Stomach smooth muscle (tissue), 2 donors: Measurements from ENCODE around the gene MYOG.

Experiments used
- H3K27ac ChIP-seq: one replicate; pipeline ENCODE4 v1.7.0; 2013; ENCODE audit warnings: mild to moderate bottlenecking, low read length, inconsistent platforms
- H3K27me3 ChIP-seq, 2 donors: one replicate each; pipeline ENCODE4 v1.7.0; 2013; ENCODE audit warnings: low read length in 2 of 2; ENCODE audit not compliant: insufficient read depth in 2 of 2, control insufficient read depth in 1 of 2
- H3K36me3 ChIP-seq, 2 donors: one replicate each; pipeline ENCODE4 v1.7.0; 2013; ENCODE audit warnings: low read length in 2 of 2; ENCODE audit not compliant: control insufficient read depth in 2 of 2, insufficient read depth in 2 of 2
- H3K4me1 ChIP-seq: one replicate; pipeline ENCODE4 v1.7.0; 2013; ENCODE audit warnings: low read length; ENCODE audit not compliant: control insufficient read depth, insufficient read depth
- H3K4me3 ChIP-seq, 2 donors: one replicate each; pipeline ENCODE4 v1.7.0; 2013; ENCODE audit warnings: low read length in 2 of 2
- H3K9ac ChIP-seq, 2 donors: one replicate each; pipeline ENCODE4 v1.7.0; 2013; ENCODE audit warnings: low read length in 2 of 2, mild to moderate bottlenecking in 1 of 2
- H3K9me3 ChIP-seq, 2 donors: one replicate each; pipeline ENCODE4 v1.7.0; 2013; ENCODE audit warnings: low read length in 2 of 2; ENCODE audit not compliant: control insufficient read depth in 2 of 2
- donor health status: healthy.
- donor health status: Pancreatic carcinoma.

The MYOG gene

DNA sequence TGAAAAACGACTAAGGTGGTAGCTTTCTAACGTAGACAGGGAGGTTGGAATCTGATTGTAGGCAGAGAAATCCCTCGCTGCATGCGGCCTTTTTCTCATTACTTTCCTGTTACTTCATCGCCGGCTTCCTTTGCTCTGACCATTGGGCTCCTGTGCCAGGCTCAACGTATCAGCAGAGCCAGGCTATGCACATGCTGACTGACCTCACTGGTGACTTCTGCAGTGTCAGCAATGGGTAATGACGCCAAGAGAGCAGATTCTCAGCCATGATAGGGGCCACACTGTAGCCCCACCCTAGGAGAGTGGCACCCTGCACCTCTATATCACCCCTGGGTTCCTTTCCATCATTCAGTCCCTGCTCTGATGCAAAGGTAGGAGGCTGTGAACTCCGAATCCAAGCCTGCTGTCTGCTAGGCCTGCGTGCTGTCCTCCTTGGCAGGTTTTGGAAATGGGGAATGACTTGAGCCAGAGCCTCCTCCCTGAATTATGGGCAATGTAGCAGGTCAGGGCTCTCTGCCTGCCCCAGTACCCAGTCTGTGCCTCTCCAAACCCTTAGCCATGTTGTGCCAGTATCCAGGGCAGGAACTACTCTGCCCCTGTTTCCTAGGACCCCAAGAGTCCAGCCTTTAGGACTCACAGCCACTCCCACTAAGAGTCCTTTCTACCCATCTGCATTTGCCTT is 48.2 kb downstream of the MYOG start:
- Histone ChIP-seq H3K27ac (peak overlapping the region; percentile 67), H3K9me3 (no peaks in the 10 kb centered on the region), H3K27me3 (peaks cover 0 to 2% of the 10 kb centered on the region in 2 donors), H3K4me3 (no peak overlapping the region), H3K4me1 (peaks cover 26% of the 10 kb centered on the region), H3K36me3 (no peaks in the 10 kb centered on the region), H3K9ac (peak overlapping the region in 1 of 2 donors; percentile 21)

DNA sequence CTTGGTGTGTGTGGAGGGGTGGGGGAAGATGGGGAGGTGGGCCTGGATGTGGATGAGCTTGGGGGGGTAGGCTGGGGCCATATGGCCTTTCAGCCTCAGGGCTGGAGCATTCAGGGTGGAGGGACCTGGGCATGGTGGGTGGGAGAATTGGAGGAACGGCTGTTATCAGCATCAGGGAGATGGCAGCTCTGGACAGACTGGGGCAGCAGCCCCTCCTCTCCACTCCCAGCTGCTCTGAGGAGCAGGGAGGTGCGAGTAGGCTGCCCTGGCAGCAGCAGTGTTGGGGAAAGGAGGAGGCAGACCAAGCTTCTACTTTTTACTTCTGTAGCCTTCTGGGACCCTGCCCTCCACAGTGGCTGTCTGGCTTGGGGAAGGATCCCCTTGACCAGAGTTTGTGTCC is 49.3 kb downstream of the MYOG start:
- H3K9ac ChIP-seq, result no peak overlapping the region
- peaks cover 26% of the 10 kb centered on the region for H3K4me1 ChIP-seq
- no peaks in the 10 kb centered on the region for H3K36me3 ChIP-seq
- H3K9me3 ChIP-seq, result no peaks in the 10 kb centered on the region
- no peak overlapping the region for H3K27ac ChIP-seq
- no peak overlapping the region for H3K4me3 ChIP-seq
- H3K27me3 ChIP-seq, result peaks cover 0 to under 1% of the 10 kb centered on the region in 2 donors

DNA sequence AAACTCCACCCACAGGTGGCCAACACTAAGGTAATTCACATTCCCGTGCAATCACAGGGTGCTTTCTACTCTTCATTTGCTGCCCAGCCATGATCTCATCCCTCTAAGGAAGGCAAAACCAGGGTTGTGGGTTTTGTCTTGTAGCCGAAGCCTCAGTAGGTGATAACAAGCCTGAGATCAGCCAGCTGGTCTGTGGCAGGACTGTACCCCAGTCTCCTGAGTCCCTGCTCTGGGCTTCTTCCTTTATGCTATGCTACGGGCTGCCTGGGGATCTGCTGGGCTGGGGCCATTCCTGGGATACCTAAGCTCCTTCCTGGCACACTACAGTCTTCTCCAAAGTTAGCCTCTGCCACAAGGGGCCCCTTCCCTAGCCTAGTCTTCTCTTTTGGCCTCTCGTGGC is 49.7 kb downstream of the MYOG start:
- H3K4me3 ChIP-seq, result no peak overlapping the region
- H3K9me3 ChIP-seq, result no peaks in the 10 kb centered on the region
- no peaks in the 10 kb centered on the region for H3K27me3 ChIP-seq
- peaks cover 26% of the 10 kb centered on the region for H3K4me1 ChIP-seq
- H3K36me3 ChIP-seq, result no peaks in the 10 kb centered on the region
- no peak overlapping the region for H3K27ac ChIP-seq
- no peak overlapping the region for H3K9ac ChIP-seq

DNA sequence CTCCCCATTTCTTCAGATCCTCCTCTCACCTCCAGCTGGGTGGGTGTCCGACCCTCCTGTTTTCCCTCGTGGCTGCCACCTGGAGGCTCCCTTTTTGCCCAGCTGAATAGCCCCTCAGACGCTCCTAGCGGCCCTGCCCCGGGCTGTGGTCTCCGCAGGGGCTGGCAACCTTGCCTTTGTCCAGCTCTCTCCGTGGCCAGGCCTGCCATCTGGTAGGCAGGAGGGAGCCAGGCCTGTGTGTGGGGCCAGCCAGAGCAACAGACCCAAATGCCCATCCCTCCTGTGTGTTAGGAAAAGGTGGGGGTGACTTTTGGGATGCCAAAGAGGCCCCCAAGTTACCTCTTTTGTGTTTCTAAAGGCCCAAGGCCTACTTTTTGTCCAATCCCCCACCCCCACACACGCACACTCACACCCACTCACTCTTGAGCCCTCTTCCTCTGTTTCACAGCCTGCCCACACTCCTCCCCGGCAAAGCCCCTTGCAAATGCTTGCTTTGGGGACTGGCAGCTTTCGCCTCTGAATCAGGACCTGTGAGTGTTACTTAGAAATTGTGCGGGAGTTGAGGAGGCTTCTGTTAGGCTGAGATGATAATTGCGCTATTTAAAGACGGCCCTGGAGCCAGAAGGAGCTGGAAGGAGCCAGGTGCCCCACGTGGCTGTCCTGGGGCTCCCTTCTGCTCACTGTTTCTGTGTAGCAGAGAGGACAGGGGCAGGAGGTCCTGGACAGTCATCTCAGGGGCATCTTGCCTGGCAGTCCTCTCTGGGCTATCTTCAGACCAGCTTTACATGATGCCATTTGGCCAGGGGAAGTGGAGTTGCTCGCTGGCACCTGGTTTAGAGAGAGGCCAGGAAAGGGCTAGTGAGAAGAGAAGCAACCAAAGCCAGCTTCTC is 50.5 kb downstream of the MYOG start:
- Histone ChIP-seq H3K4me3 (no peak overlapping the region), H3K27me3 (no peaks in the 10 kb centered on the region), H3K9ac (no peak overlapping the region), H3K9me3 (no peaks in the 10 kb centered on the region), H3K4me1 (peaks cover 26% of the 10 kb centered on the region), H3K27ac (no peak overlapping the region), H3K36me3 (no peaks in the 10 kb centered on the region)

DNA sequence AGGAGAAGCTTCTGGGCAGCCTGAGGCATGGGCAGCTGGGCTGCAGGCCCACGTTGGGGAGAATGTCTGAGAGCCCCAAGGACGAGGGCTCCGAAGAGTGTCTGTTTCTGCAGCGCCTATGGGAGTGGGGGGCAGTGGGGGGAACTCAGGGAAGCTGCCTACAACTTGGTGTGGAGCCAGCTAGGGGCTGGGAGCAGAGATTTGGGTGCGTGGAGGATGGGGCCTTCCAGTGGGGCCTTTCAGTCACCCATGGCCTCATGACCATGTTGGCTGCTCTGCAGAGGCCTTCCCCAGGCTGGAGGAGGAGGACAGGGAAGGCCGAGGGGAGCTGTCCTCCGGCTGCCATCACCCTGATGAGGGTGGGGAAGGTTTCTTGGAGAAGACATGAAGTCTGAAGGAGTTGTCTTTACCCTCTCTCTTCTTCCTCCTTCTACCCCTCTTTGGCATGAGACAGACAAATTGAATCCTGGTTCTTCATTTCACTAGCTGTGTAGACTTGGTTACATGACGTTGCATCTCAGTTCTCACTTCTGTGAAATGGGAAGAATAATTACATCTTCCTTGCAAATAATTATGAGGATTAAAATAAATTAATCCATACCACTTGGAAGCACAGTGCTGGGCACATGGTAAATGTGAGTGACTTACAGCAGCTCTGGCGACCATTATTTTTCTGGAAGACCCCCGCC is 51.2 kb downstream of the MYOG start:
- Histone ChIP-seq H3K27ac (no peak overlapping the region), H3K9ac (no peak overlapping the region), H3K9me3 (no peaks in the 10 kb centered on the region), H3K27me3 (no peaks in the 10 kb centered on the region), H3K4me1 (peaks cover 26% of the 10 kb centered on the region), H3K36me3 (no peaks in the 10 kb centered on the region), H3K4me3 (no peak overlapping the region)

GRCh38 chr1:203033917-203034316 is 51.9 kb downstream of the MYOG start:
- no peak overlapping the region for H3K27ac ChIP-seq
- no peak overlapping the region for H3K4me3 ChIP-seq
- H3K27me3 ChIP-seq, result no peaks in the 10 kb centered on the region
- no peaks in the 10 kb centered on the region for H3K9me3 ChIP-seq
- peaks cover 29% of the 10 kb centered on the region for H3K4me1 ChIP-seq
- H3K36me3 ChIP-seq, result no peaks in the 10 kb centered on the region
- no peak overlapping the region for H3K9ac ChIP-seq

DNA sequence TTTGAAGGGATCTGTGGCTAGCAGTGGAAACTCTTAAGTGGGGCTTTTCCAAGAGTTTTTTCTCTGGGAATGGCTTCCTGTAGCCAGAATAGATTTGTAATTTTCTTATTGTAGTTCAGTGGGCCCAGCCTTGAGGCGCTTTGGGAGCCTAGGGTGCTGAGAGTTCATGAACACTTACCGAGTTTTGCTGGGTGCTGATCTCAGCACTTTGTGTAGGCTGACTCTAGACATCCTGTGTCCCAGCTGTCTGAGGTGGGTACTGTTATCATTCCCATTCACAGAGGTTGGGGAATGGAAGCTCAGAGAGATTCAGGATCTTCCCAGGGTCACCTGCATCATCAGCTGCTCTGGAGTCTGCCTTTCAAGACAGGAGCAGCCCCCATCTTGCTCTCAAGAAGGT is 52.5 kb downstream of the MYOG start:
- Histone ChIP-seq H3K27me3 (no peaks in the 10 kb centered on the region), H3K27ac (no peak overlapping the region)

More for the DNA sequence above, 52.5 kb downstream of the MYOG start:
- no peak overlapping the region for H3K4me3 ChIP-seq
- no peak overlapping the region for H3K9ac ChIP-seq
- peaks cover 29% of the 10 kb centered on the region for H3K4me1 ChIP-seq
- no peaks in the 10 kb centered on the region for H3K9me3 ChIP-seq
- H3K36me3 ChIP-seq, result no peaks in the 10 kb centered on the region
